ENCODE data around the gene POLR2E. TPM values are rescaled to one million over a fixed set of nuclear protein-coding genes. Genes with fewer than 3 reads are reported as not detected.

The POLR2E gene
- total RNA-seq, 1 donor from 2014 or later: 156 TPM

GRCh38 chr19:1103132-1103707 lies 8.0 kb upstream of the POLR2E start:
- Mint-ChIP-seq H3K27me3 (ENCODE audit: unreplicated experiment) (no peaks in the 10 kb centered on the region), H3K4me1 (ENCODE audit: unreplicated experiment) (peaks cover 57% of the 10 kb centered on the region), H3K4me3 (ENCODE audit: unreplicated experiment) (peak overlapping the region; percentile 66), H3K27ac (ENCODE audit: unreplicated experiment) (peak overlapping the region; percentile 98), H3K9me3 (ENCODE audit: unreplicated experiment) (no peaks in the 10 kb centered on the region), H3K36me3 (ENCODE audit: unreplicated experiment) (peaks cover 3% of the 10 kb centered on the region)
- TF ChIP-seq CTCF (IDR thresholded peaks at IDR 0.05): no peak
- DNase-seq (ENCODE audit: extremely low spot score, unreplicated experiment): no peak

DNA sequence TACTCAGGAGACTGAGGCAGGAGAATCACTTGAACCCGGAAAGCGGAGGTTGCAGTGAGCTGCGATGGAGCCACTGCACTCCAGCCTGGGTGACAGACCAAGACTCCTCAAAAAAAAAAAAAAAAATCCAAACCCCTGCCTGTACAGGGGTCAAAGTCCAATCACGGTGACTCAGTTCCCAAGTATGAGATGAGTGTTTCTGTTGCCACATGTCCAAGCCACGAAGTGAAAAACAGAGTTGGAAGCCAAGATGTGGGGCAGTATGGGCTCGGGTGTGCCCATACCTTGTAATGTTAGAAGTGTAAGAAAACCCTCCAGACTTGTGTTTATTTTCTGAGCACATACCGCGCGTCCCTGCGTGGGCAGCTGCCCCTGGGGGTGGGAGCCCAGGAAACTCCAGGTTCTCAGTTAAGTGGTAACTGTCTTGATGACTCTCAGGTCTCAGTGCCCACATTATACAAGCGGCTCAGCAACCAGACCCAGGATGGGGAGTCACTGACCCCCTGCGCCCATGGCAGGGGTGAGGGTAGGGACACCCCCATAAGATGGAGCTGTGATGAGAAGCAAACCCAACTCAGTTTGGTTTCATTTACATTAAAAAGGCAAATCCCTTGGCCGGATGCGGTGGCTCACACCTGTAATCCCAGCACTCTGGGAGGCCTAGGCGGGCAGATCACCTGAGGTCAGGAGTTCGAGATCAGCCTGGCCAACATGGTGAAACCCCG lies 7.4 kb upstream of the POLR2E start:
- Mint-ChIP-seq H3K4me1 (ENCODE audit: unreplicated experiment) (peaks cover 60% of the 10 kb centered on the region), H3K27me3 (ENCODE audit: unreplicated experiment) (no peaks in the 10 kb centered on the region), H3K27ac (ENCODE audit: unreplicated experiment) (peak overlapping the region; percentile 98), H3K9me3 (ENCODE audit: unreplicated experiment) (no peaks in the 10 kb centered on the region), H3K36me3 (ENCODE audit: unreplicated experiment) (peaks cover 3% of the 10 kb centered on the region), H3K4me3 (ENCODE audit: unreplicated experiment) (peak overlapping the region; percentile 66)
- TF ChIP-seq CTCF (IDR thresholded peaks at IDR 0.05): no peak
- DNase-seq (ENCODE audit: extremely low spot score, unreplicated experiment): no peak

DNA sequence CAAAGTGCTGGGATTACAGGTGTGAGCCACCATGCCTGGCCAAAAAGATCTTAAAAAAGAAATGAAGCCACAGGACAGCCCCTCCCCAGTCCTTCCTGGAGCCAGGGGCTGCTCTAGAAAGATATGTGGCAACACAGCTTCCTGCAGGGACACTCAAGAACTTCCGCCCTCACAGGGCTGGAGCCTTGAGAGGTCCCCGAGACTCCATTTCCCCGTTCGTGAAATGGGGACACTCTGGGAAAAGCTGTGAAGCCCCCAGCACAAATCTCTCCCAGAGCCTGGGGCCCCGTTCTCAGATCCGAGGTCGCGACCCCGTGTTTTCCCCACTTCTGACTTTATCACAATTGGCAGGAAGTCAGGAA lies 6.1 kb upstream of the POLR2E start:
- TF ChIP-seq CTCF (IDR thresholded peaks at IDR 0.05): no peak
- peak overlapping the region; percentile 98 for H3K27ac Mint-ChIP-seq (ENCODE audit: unreplicated experiment)
- peak overlapping the region; percentile 22 for H3K4me3 Mint-ChIP-seq (ENCODE audit: unreplicated experiment)
- H3K4me1 Mint-ChIP-seq (ENCODE audit: unreplicated experiment): peaks cover 52% of the 10 kb centered on the region
- H3K27me3 Mint-ChIP-seq (ENCODE audit: unreplicated experiment): no peaks in the 10 kb centered on the region
- no peaks in the 10 kb centered on the region for H3K36me3 Mint-ChIP-seq (ENCODE audit: unreplicated experiment)
- no peak for DNase-seq (ENCODE audit: extremely low spot score, unreplicated experiment)
- no peaks in the 10 kb centered on the region for H3K9me3 Mint-ChIP-seq (ENCODE audit: unreplicated experiment)

DNA sequence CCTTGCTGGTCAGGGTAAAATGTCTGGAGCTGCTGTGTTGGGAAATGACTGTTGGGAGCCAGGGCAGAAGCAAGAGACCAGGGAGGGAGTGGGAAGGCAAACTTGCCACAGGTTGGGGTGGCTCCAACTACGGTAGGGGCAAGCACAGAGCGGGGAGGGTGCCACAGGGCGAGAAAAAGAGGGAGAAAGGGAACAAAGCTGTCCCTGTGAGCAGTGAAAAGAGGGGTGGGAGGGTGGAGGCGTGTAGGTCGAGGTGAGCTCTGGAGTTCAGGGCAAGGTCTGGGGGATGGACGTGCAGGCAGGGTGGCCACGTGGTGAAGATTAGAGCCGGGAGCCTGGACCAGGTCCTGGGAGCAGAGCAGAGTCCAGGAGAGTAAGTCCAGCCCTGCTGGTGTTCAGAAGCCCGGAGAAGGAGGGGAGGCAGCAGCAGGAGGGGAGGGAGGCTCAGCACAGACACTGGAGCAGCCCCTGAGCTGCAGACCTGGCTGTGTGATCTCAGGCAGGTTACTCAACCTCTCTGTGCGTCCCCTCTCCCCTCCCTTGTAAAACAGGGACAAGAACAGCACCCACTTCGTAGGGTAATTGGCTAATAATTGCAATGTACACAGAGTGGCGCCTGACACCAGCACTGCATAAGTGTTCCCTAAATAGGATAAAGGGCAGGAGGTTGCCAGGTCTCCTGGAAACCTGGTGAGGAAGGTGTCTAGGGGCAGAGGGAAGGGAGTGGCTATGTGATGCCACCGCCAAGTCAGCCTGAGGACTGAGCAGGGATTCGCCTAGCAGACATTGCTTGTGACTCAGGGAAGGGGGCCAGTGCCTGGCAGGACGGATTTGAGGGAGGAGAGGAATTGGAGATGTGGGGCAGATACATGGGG lies 3.2 kb upstream of the POLR2E start:
- Mint-ChIP-seq H3K9me3 (ENCODE audit: unreplicated experiment) (no peaks in the 10 kb centered on the region), H3K36me3 (ENCODE audit: unreplicated experiment) (no peaks in the 10 kb centered on the region), H3K4me1 (ENCODE audit: unreplicated experiment) (peaks cover 53% of the 10 kb centered on the region), H3K27ac (ENCODE audit: unreplicated experiment) (peak overlapping the region; percentile 80), H3K4me3 (ENCODE audit: unreplicated experiment) (no peak overlapping the region), H3K27me3 (ENCODE audit: unreplicated experiment) (no peaks in the 10 kb centered on the region)
- TF ChIP-seq CTCF (IDR thresholded peaks at IDR 0.05): no peak
- no peak for DNase-seq (ENCODE audit: extremely low spot score, unreplicated experiment)

GRCh38 chr19:1097810-1098176 lies 2.6 kb upstream of the POLR2E start:
- no peak for DNase-seq (ENCODE audit: extremely low spot score, unreplicated experiment)
- Mint-ChIP-seq H3K9me3 (ENCODE audit: unreplicated experiment) (no peaks in the 10 kb centered on the region), H3K4me1 (ENCODE audit: unreplicated experiment) (peaks cover 51% of the 10 kb centered on the region), H3K27me3 (ENCODE audit: unreplicated experiment) (no peaks in the 10 kb centered on the region), H3K36me3 (ENCODE audit: unreplicated experiment) (no peaks in the 10 kb centered on the region), H3K4me3 (ENCODE audit: unreplicated experiment) (no peak overlapping the region), H3K27ac (ENCODE audit: unreplicated experiment) (no peak overlapping the region)
- no peak for TF ChIP-seq CTCF (IDR thresholded peaks at IDR 0.05)

Measured in osteocyte (in vitro differentiated cells).